OCI-LY7 (cell line): ENCODE measurements around the gene DPYD. TPM values are rescaled to one million over a fixed set of nuclear protein-coding genes. Genes with fewer than 3 reads are reported as not detected.

Experiments used
- BruUV-seq: library from RNA; stranded (reverse); fragments of 400-500 nt; replicated peaks from 2 replicates; lab custom pipeline; 2021; lab: Mats Ljungman, UMichigan
- CTCF ChIA-PET: fragments of 300-600 bp; sonication (Branson Sonifier 250); formaldehyde crosslinking; loops from one replicate; lab custom pipeline; 2022; ENCODE audit warnings: antibody characterized with exemption; ENCODE audit not compliant: unreplicated experiment; lab: Charles Lee
- POLR2A ChIA-PET: fragments of 300-600 bp; sonication (Branson Sonifier 250); formaldehyde crosslinking; loops from one replicate; lab custom pipeline; 2022; ENCODE audit warnings: antibody characterized with exemption; lab: Charles Lee
- DNase-seq: peaks from one replicate; pipeline ENCODE4 v3.0.0-alpha.2; 2015; ENCODE audit warnings: low spot score
- H2AFZ ChIP-seq: fragments of 200-600 bp; sonication (generic), shearing (Covaris generic); 2 replicates; pipeline ENCODE4 v1.6.1; 2014; ENCODE audit warnings: mild to moderate bottlenecking, antibody characterized with exemption, low read length, moderate library complexity
- H3K27ac ChIP-seq: fragments of 200-600 bp; sonication (generic); 2 replicates; pipeline ENCODE4 v1.5.1; 2014; ENCODE audit warnings: mixed run types, low read depth, mild to moderate bottlenecking, moderate library complexity, low read length, inconsistent platforms; ENCODE audit not compliant: poor library complexity, severe bottlenecking
- H3K36me3 ChIP-seq: fragments of 200-600 bp; sonication (generic); 2 replicates; pipeline ENCODE4 v1.6.1; 2014; ENCODE audit warnings: mild to moderate bottlenecking, antibody characterized with exemption, low read length, moderate library complexity, mixed read lengths; ENCODE audit not compliant: insufficient read depth
- H3K4me1 ChIP-seq: fragments of 200-600 bp; sonication (generic); 2 replicates; pipeline ENCODE4 v1.5.1; 2014; ENCODE audit warnings: mild to moderate bottlenecking, low read length; ENCODE audit not compliant: insufficient read depth, poor library complexity, severe bottlenecking
- H3K4me2 ChIP-seq: fragments of 200-600 bp; sonication (generic); 2 replicates; pipeline ENCODE4 v1.6.1; 2014; ENCODE audit warnings: mild to moderate bottlenecking, low read length
- H3K4me3 ChIP-seq: fragments of 200-600 bp; sonication (generic); 2 replicates; pipeline ENCODE4 v1.5.1; 2014; ENCODE audit warnings: mild to moderate bottlenecking, low read depth, low read length; ENCODE audit not compliant: poor library complexity, severe bottlenecking
- H3K79me2 ChIP-seq: fragments of 200-600 bp; sonication (generic); 2 replicates; pipeline ENCODE4 v1.6.1; 2016; ENCODE audit warnings: low read depth, mild to moderate bottlenecking, low read length, moderate library complexity, mixed read lengths; ENCODE audit not compliant: insufficient read depth
- H3K9me2 ChIP-seq: fragments of 200-600 bp; sonication (generic); 2 replicates; pipeline ENCODE4 v1.6.1; 2016; ENCODE audit warnings: mild to moderate bottlenecking, low read length, mixed read lengths; ENCODE audit not compliant: insufficient read depth
- H3K9me3 ChIP-seq: fragments of 200-600 bp; sonication (generic); 2 replicates; pipeline ENCODE4 v1.6.1; 2014; ENCODE audit warnings: mild to moderate bottlenecking, mixed run types, low read length, mixed read lengths
- H4K20me1 ChIP-seq: fragments of 200-600 bp; sonication (generic); 2 replicates; pipeline ENCODE4 v1.6.1; 2014; ENCODE audit warnings: mild to moderate bottlenecking, antibody characterized with exemption, low read length, moderate library complexity, mixed read lengths; ENCODE audit not compliant: insufficient read depth
- CTCF ChIP-seq: fragments of 200-600 bp; sonication (generic); conservative IDR thresholded peaks from 2 replicates; pipeline ENCODE4 v1.5.1; 2014; ENCODE audit warnings: mild to moderate bottlenecking, antibody characterized with exemption, low read length, moderate library complexity, mixed read lengths
- EZH2phosphoT487 ChIP-seq: fragments of 200-600 bp; sonication (generic); IDR thresholded peaks from 2 replicates; pipeline ENCODE4 v1.6.1; 2018; ENCODE audit warnings: low read depth, borderline replicate concordance, mild to moderate bottlenecking, mixed run types, antibody characterized with exemption, low read length, moderate library complexity, mixed read lengths
- intact Hi-C: fragments of 100-400 bp; cut with micrococcal nuclease; formaldehyde crosslinking; loops from one replicate; pipeline ENCODE4 v1.10.0; 2022; ENCODE audit not compliant: unreplicated experiment
- total RNA-seq, 2 experiments: library from RNA; depleted of rRNA in 1 of 2; stranded (reverse); fragments of >200 nt in 1 of 2; shearing (Covaris generic) in 1 of 2; gene quantifications; 2 replicates each; pipeline ENCODE4 v1.2.3, GENCODE V29; 2014 to 2022

Gene DPYD
- total RNA-seq, 2 experiments from 2014 or later: 5.5 to 13.4 TPM

- POLR2A ChIA-PET: interaction anchor here (0.8 kb wide), 1 partner anchor 945 kb away, joined by 3 read pairs; no protein-coding TSS in a partner anchor
Measured at GRCh38 chr1:97270508-97271307, 650.1 kb downstream of the DPYD start.

GRCh38 chr1:97265630-97266029, 655.2 kb downstream of the DPYD start:
- BruUV-seq: no TSS peak
- H2AFZ ChIP-seq: no peak overlapping the region
- H3K79me2 ChIP-seq: no peaks in the 10 kb centered on the region
- no peaks in the 10 kb centered on the region for H4K20me1 ChIP-seq
- H3K27ac ChIP-seq: no peak overlapping the region
- TF ChIP-seq EZH2phosphoT487 (no peak), CTCF (no peak)
- H3K4me1 ChIP-seq: no peaks in the 10 kb centered on the region
- intact Hi-C loops: no loop called here
- no peak overlapping the region for H3K4me2 ChIP-seq
- no peak for DNase-seq
- H3K9me3 ChIP-seq: no peaks in the 10 kb centered on the region
- ChIA-PET CTCF (no interaction called here), POLR2A (no interaction called here)
- no peak overlapping the region for H3K4me3 ChIP-seq
- no peaks in the 10 kb centered on the region for H3K36me3 ChIP-seq
- no peaks in the 10 kb centered on the region for H3K9me2 ChIP-seq

More at GRCh38 chr1:97270508-97271307, 650.1 kb downstream of the DPYD start:
- CTCF ChIA-PET: no interaction called here
- intact Hi-C loops: no loop called here
- Histone ChIP-seq H3K36me3 (no peaks in the 10 kb centered on the region), H3K9me3 (no peaks in the 10 kb centered on the region), H2AFZ (no peak overlapping the region), H3K4me3 (no peak overlapping the region), H4K20me1 (no peaks in the 10 kb centered on the region), H3K9me2 (no peaks in the 10 kb centered on the region), H3K4me1 (no peaks in the 10 kb centered on the region), H3K79me2 (no peaks in the 10 kb centered on the region), H3K27ac (no peak overlapping the region), H3K4me2 (no peak overlapping the region)
- no peak for DNase-seq
- TF ChIP-seq CTCF: no peak
- no peak for TF ChIP-seq EZH2phosphoT487
- BruUV-seq: no TSS peak

- H3K9me3 ChIP-seq: no peaks in the 10 kb centered on the region
- H3K36me3 ChIP-seq: no peaks in the 10 kb centered on the region
- no peak overlapping the region for H3K4me3 ChIP-seq
- H3K9me2 ChIP-seq: no peaks in the 10 kb centered on the region
- H3K79me2 ChIP-seq: no peaks in the 10 kb centered on the region
- H2AFZ ChIP-seq: no peak overlapping the region
- intact Hi-C loops: no loop called here
- no peaks in the 10 kb centered on the region for H4K20me1 ChIP-seq
- no TSS peak for BruUV-seq
- H3K4me1 ChIP-seq: no peaks in the 10 kb centered on the region
- ChIA-PET POLR2A (interaction anchor here (0.7 kb wide), 3 partner anchors 61 to 491 kb away, joined by 3 read pairs; no protein-coding TSS in a partner anchor), CTCF (no interaction called here)
- DNase-seq: no peak
- no peak overlapping the region for H3K4me2 ChIP-seq
- H3K27ac ChIP-seq: no peak overlapping the region
- TF ChIP-seq EZH2phosphoT487: no peak
- no peak for TF ChIP-seq CTCF
Measured at GRCh38 chr1:97262842-97263241, 658.0 kb downstream of the DPYD start.
